ENCODE measurements around the gene MYH14.

DNA sequence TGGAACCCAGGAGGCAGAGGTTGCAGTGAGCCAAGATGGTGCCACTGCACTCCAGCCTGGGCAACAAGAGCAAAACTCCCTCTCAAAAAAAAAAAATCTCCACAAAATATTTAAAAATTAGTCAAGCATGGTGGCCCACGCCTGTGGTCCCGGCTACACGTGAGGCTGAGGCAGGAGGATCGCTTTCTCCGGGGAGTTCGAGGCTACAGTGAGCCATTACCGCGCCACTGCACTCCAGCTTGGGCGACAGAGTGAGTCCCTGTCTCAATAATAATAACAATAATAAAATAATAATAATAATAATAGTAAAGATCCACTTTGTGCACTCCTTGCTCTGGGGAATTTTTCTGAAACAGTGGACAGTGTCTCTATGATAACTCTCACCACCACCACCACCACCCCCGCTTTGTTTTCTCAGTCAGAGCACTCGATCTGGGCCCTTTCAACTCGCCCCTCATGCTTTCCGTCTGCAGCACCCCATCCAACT is 153.3 kb downstream of the MYH14 start:
- no peak for TF ChIP-seq GATA3 (IDR thresholded peaks at IDR 0.05; ENCODE audit: low read depth, low read length)
- TF ChIP-seq GATA2 (IDR thresholded peaks at IDR 0.05; ENCODE audit: low read depth, low read length): no peak

All from SH-SY5Y (cell line).